Mesendoderm (in vitro differentiated cells): Measurements from ENCODE around the gene DLG1.
A peak's percentile ranks its signal among the peaks of the same experiment; 100 is the strongest.

ENCODE experiments used
- DNase-seq: peaks from one replicate; pipeline ENCODE4 v3.0.0; 2013
- H2AK5ac ChIP-seq: 2 replicates; pipeline ENCODE4 v1.6.1; 2013; ENCODE audit warnings: low read length, inconsistent platforms
- H2BK120ac ChIP-seq: 2 replicates; pipeline ENCODE4 v1.6.1; 2013; ENCODE audit warnings: low read depth, mild to moderate bottlenecking, low read length, moderate library complexity, mixed read lengths
- H2BK15ac ChIP-seq: replicated peaks from 2 replicates; pipeline ENCODE4 v1.6.1; 2013; ENCODE audit warnings: low read depth, mild to moderate bottlenecking, moderate library complexity
- H2BK5ac ChIP-seq: 2 replicates; pipeline ENCODE4 v1.6.1; 2013; ENCODE audit warnings: low read length, inconsistent platforms
- H3K18ac ChIP-seq: 2 replicates; pipeline ENCODE4 v1.6.1; 2013; ENCODE audit warnings: mild to moderate bottlenecking, low read length, mixed read lengths
- H3K23ac ChIP-seq: one replicate; pipeline ENCODE4 v1.6.1; 2013; ENCODE audit warnings: low read length
- H3K27ac ChIP-seq: 2 replicates; pipeline ENCODE4 v1.5.1; 2013; ENCODE audit warnings: low read depth, mild to moderate bottlenecking, inconsistent platforms, low read length, moderate library complexity
- H3K27me3 ChIP-seq: 2 replicates; pipeline ENCODE4 v1.6.1; 2013; ENCODE audit warnings: low read length, control low read depth, mild to moderate bottlenecking, inconsistent platforms; ENCODE audit not compliant: insufficient read depth, poor library complexity
- H3K36me3 ChIP-seq: 2 replicates; pipeline ENCODE4 v1.6.1; 2013; ENCODE audit warnings: low read length, inconsistent platforms; ENCODE audit not compliant: control insufficient read depth, insufficient read depth
- H3K4ac ChIP-seq: one replicate; pipeline ENCODE4 v1.6.1; 2013; ENCODE audit warnings: low read depth, mild to moderate bottlenecking, low read length, moderate library complexity
- H3K4me1 ChIP-seq: 2 replicates; pipeline ENCODE4 v1.6.1; 2013; ENCODE audit warnings: low read depth, low read length, inconsistent platforms; ENCODE audit not compliant: control insufficient read depth
- H3K4me2 ChIP-seq: 2 replicates; pipeline ENCODE4 v1.6.1; 2013; ENCODE audit warnings: low read length
- H3K4me3 ChIP-seq: 2 replicates; pipeline ENCODE4 v1.5.1; 2013; ENCODE audit warnings: mild to moderate bottlenecking, low read length
- H3K56ac ChIP-seq: one replicate; pipeline ENCODE4 v1.6.1; 2013; ENCODE audit warnings: low read length
- H3K79me1 ChIP-seq: 2 replicates; pipeline ENCODE4 v1.6.1; 2013; ENCODE audit warnings: low read length, inconsistent platforms
- H3K79me2 ChIP-seq: 2 replicates; pipeline ENCODE4 v1.6.1; 2013; ENCODE audit warnings: mild to moderate bottlenecking, low read length; ENCODE audit not compliant: control insufficient read depth, insufficient read depth
- H3K9ac ChIP-seq: 2 replicates; pipeline ENCODE4 v1.6.1; 2013; ENCODE audit warnings: low read length, inconsistent platforms
- H4K5ac ChIP-seq: one replicate; pipeline ENCODE4 v1.6.1; 2013; ENCODE audit warnings: low read length
- H4K8ac ChIP-seq: one replicate; pipeline ENCODE4 v1.6.1; 2013; ENCODE audit warnings: low read depth, mild to moderate bottlenecking, control low read depth, low read length, moderate library complexity
- WGBS: extraction: QIAGEN DNeasy Blood & Tissue Kit; methylation state at CpG from one replicate; pipeline ENCODE4 v1.1.7; 2013; ENCODE audit warnings: low lambda C conversion rate, missing lambda C conversion rate; ENCODE audit not compliant: insufficient coverage; ENCODE audit errors: extremely low coverage; 5-methylcytosine and 5-hydroxymethylcytosine counted together

The DLG1 gene

DNA sequence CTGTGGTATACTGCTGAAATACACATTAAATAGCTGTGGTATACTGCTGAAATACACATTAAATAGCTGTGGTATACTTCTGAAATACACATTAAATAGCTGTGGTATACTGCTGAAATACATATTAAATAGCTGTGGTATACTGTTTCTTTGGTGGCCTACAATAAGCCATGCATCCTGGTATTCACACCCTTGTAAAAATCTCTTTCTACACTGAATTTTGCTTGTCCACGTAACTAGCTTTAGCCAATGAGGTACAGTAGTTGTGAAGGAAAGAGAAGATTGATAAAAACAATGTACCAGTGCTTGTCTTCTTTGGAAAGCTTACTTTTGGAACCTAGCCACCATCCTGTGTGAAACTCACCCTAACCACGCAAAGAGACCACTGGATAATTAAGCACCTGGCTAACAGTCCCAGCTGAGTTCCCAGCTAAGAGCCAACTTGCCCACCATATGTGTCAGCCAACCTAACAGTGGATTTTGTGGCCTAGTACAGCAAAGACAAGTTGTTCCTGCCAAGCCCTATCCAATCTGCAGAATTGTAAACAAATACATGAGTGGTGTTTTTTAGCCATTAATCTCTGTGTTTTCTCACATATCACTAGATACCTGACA, 165.4 kb downstream of the DLG1 start:
- Histone ChIP-seq H3K79me1 (no peaks in the 10 kb centered on the region), H3K4ac (no peak overlapping the region), H3K4me2 (no peak overlapping the region), H3K18ac (no peak overlapping the region), H3K36me3 (no peaks in the 10 kb centered on the region), H3K79me2 (no peaks in the 10 kb centered on the region), H2AK5ac (no peak overlapping the region), H2BK15ac (no peak overlapping the region), H3K27ac (no peak overlapping the region), H2BK120ac (no peak overlapping the region), H4K5ac (no peak overlapping the region), H3K4me3 (no peak overlapping the region), H3K27me3 (no peaks in the 10 kb centered on the region), H3K9ac (no peak overlapping the region), H3K23ac (no peak overlapping the region), H4K8ac (no peak overlapping the region), H3K56ac (no peak overlapping the region), H3K4me1 (peaks cover 2% of the 10 kb centered on the region), H2BK5ac (no peak overlapping the region)
- no CpG with 5 or more reads among the region's 2 CpGs for WGBS
- no peak for DNase-seq

DNA sequence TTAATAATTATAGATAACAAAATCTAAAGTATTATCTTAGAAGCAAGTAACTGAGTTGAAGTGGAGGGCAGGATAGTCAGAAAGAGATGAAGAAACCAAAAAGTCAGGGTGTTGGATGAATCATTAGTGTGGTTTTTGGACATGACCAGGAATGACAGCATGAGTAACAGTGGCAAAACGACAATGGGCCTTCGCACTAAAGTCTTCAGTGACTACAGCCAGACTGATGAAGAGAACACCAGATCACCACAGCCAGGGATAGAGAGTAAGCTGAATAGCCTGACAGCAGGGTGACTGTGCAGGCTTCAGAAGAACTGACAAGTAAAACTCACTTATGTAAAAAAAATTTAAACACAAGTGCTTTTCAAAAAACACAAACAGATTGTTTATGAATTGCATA, 172.8 kb downstream of the DLG1 start:
- H2BK5ac ChIP-seq = no peak overlapping the region
- no peak for DNase-seq
- no peak overlapping the region for H3K4ac ChIP-seq
- H4K5ac ChIP-seq = no peak overlapping the region
- no peak overlapping the region for H2BK120ac ChIP-seq
- WGBS = no CpG with 5 or more reads among the region's 2 CpGs
- H3K18ac ChIP-seq = no peak overlapping the region
- H3K36me3 ChIP-seq = no peaks in the 10 kb centered on the region
- H3K27ac ChIP-seq = no peak overlapping the region
- no peak overlapping the region for H3K4me3 ChIP-seq
- H3K4me2 ChIP-seq = no peak overlapping the region
- no peak overlapping the region for H2BK15ac ChIP-seq
- no peak overlapping the region for H2AK5ac ChIP-seq
- H3K79me1 ChIP-seq = no peaks in the 10 kb centered on the region
- no peak overlapping the region for H3K23ac ChIP-seq
- H3K4me1 ChIP-seq = no peaks in the 10 kb centered on the region
- H3K56ac ChIP-seq = no peak overlapping the region
- H3K9ac ChIP-seq = no peak overlapping the region
- no peaks in the 10 kb centered on the region for H3K79me2 ChIP-seq
- H3K27me3 ChIP-seq = no peaks in the 10 kb centered on the region
- H4K8ac ChIP-seq = no peak overlapping the region

DNA sequence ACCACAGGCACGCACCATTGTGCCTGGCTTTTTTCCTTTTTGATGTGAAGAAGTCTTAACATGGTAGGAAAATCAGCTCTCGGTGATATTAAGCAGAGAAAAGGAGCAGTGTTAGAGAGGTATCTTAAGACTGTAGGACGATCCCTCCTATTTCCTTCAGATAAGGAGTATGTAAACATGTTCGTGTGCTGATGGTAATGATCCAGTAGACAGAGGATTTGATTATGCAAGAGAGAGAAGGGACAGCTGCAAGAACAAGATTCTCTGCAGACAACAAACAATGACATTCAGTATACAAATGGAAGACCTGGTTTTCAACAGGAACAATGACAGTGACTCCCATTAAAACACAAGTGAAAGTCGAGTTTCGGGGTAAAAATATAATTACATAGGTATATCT, 173.7 kb downstream of the DLG1 start:
- H3K27ac ChIP-seq = no peak overlapping the region
- DNase-seq = no peak
- no peaks in the 10 kb centered on the region for H3K36me3 ChIP-seq
- no peak overlapping the region for H2BK120ac ChIP-seq
- H3K4me1 ChIP-seq = no peaks in the 10 kb centered on the region
- H4K8ac ChIP-seq = no peak overlapping the region
- H3K23ac ChIP-seq = no peak overlapping the region
- H3K27me3 ChIP-seq = no peaks in the 10 kb centered on the region
- no peaks in the 10 kb centered on the region for H3K79me1 ChIP-seq
- H3K18ac ChIP-seq = no peak overlapping the region
- H3K4ac ChIP-seq = no peak overlapping the region
- H2AK5ac ChIP-seq = no peak overlapping the region
- H3K56ac ChIP-seq = no peak overlapping the region
- H2BK15ac ChIP-seq = no peak overlapping the region
- no peak overlapping the region for H3K9ac ChIP-seq
- no CpG with 5 or more reads among the region's 6 CpGs for WGBS
- H2BK5ac ChIP-seq = no peak overlapping the region
- no peak overlapping the region for H4K5ac ChIP-seq
- H3K4me2 ChIP-seq = no peak overlapping the region
- H3K79me2 ChIP-seq = no peaks in the 10 kb centered on the region
- H3K4me3 ChIP-seq = no peak overlapping the region

DNA sequence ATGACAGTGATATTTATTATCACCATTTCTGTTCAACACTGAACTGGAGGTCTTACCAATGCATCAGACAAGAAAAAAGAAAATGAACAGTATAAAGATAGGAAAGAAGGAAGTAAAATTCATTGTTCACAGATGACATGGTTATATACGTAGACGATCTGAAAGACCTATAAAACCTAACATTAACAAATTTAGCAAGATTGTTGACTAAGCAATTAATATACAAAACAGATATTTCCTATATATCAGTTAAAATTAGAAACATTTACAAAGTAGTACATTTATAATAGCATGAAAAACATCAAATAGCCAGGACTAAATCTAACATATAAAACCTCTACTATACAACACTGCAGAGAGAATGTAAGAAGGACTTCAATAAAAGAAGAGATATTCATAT, 176.0 kb downstream of the DLG1 start:
- H2BK15ac ChIP-seq = no peak overlapping the region
- H3K4me2 ChIP-seq = no peak overlapping the region
- no peak overlapping the region for H3K4ac ChIP-seq
- H3K27me3 ChIP-seq = no peaks in the 10 kb centered on the region
- no peak overlapping the region for H2BK120ac ChIP-seq
- H3K18ac ChIP-seq = no peak overlapping the region
- no peaks in the 10 kb centered on the region for H3K79me1 ChIP-seq
- H3K27ac ChIP-seq = no peak overlapping the region
- H3K23ac ChIP-seq = no peak overlapping the region
- H2AK5ac ChIP-seq = no peak overlapping the region
- H3K56ac ChIP-seq = no peak overlapping the region
- H3K4me1 ChIP-seq = no peaks in the 10 kb centered on the region
- H4K5ac ChIP-seq = no peak overlapping the region
- WGBS = no CpG with 5 or more reads among the region's 2 CpGs
- H3K4me3 ChIP-seq = no peak overlapping the region
- no peak overlapping the region for H4K8ac ChIP-seq
- no peak for DNase-seq
- no peak overlapping the region for H2BK5ac ChIP-seq
- H3K9ac ChIP-seq = no peak overlapping the region
- no peaks in the 10 kb centered on the region for H3K79me2 ChIP-seq
- no peaks in the 10 kb centered on the region for H3K36me3 ChIP-seq

DNA sequence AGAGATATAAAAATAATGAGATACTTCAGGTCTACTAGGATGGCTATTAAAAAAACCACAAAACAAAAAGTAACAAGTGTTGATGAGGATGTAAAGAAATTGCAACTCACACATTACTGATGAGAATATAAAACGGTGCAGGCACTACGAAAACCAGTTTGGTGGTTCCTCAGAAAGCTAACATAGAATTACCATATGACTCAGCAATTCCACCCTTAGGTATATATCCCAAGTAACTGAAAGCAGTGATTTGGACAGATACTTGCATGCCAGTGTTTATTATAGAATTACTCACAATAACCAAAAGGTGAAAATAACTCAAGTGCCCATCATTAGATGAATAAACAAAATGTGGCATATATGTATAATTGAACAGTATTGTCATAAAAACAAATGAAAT, 181.3 kb downstream of the DLG1 start:
- no peak overlapping the region for H4K5ac ChIP-seq
- no CpG with 5 or more reads among the region's 2 CpGs for whole genome bisulfite sequencing
- H3K4me3 ChIP-seq = no peak overlapping the region
- no peak overlapping the region for H3K23ac ChIP-seq
- no peaks in the 10 kb centered on the region for H3K36me3 ChIP-seq
- no peak overlapping the region for H3K4me2 ChIP-seq
- H3K9ac ChIP-seq = no peak overlapping the region
- H3K27ac ChIP-seq = no peak overlapping the region
- DNase-seq = peak; percentile 58
- no peak overlapping the region for H2BK120ac ChIP-seq
- H3K18ac ChIP-seq = no peak overlapping the region
- H3K56ac ChIP-seq = no peak overlapping the region
- H4K8ac ChIP-seq = no peak overlapping the region
- no peak overlapping the region for H2BK5ac ChIP-seq
- no peaks in the 10 kb centered on the region for H3K27me3 ChIP-seq
- no peak overlapping the region for H2BK15ac ChIP-seq
- H3K79me2 ChIP-seq = no peaks in the 10 kb centered on the region
- no peaks in the 10 kb centered on the region for H3K79me1 ChIP-seq
- no peak overlapping the region for H2AK5ac ChIP-seq
- H3K4ac ChIP-seq = no peak overlapping the region
- no peaks in the 10 kb centered on the region for H3K4me1 ChIP-seq

DNA sequence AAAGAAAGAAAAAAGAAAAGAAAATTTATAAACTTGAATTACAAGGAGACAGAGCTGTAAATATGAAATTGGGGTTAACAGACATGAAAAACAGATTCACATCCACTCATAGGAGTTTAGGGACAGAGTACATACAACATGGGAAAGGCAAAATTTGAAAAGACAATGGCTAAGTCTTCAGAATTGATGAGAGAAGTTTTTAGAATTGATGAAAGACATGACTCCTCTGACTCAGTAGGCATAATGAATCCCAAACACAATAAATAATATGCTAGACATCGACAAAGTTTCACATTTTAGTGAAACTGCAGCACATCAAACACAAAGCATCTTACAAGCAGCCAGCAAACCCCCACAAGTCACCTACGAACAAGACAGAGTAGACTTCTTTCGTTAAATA, 184.4 kb downstream of the DLG1 start:
- no peaks in the 10 kb centered on the region for H3K79me1 ChIP-seq
- H2AK5ac ChIP-seq = no peak overlapping the region
- no peak for DNase-seq

More for the DNA sequence above, 184.4 kb downstream of the DLG1 start:
- H2BK5ac ChIP-seq = no peak overlapping the region
- no peaks in the 10 kb centered on the region for H3K36me3 ChIP-seq
- H3K27me3 ChIP-seq = no peaks in the 10 kb centered on the region
- no peak overlapping the region for H2BK120ac ChIP-seq
- H3K4ac ChIP-seq = no peak overlapping the region
- H3K4me3 ChIP-seq = no peak overlapping the region
- no peak overlapping the region for H3K4me2 ChIP-seq
- no peak overlapping the region for H3K56ac ChIP-seq
- H3K9ac ChIP-seq = no peak overlapping the region
- H3K79me2 ChIP-seq = no peaks in the 10 kb centered on the region
- no peak overlapping the region for H4K8ac ChIP-seq
- no peak overlapping the region for H3K18ac ChIP-seq
- no peak overlapping the region for H3K23ac ChIP-seq
- no peak overlapping the region for H4K5ac ChIP-seq
- no CpG with 5 or more reads among the region's 3 CpGs for WGBS
- no peaks in the 10 kb centered on the region for H3K4me1 ChIP-seq
- H2BK15ac ChIP-seq = no peak overlapping the region
- no peak overlapping the region for H3K27ac ChIP-seq
